Measurements from ENCODE around the gene COPS9.

The COPS9 gene

GRCh38 chr2:240166191-240166590 is 30.1 kb upstream of the COPS9 start:
- DNase-seq (ENCODE audit: extremely low spot score), result no peak
- TF ChIP-seq CTCF (IDR thresholded peaks at IDR 0.05; ENCODE audit: control extremely low read depth, extremely low read depth, low read depth, missing control alignments), result no peak
- ChIA-PET CTCF (no interaction called here), POLR2A (no interaction called here)

- DNase-seq (ENCODE audit: extremely low spot score), result no peak
- no peak for TF ChIP-seq CTCF (IDR thresholded peaks at IDR 0.05; ENCODE audit: control extremely low read depth, extremely low read depth, low read depth, missing control alignments)
- ChIA-PET POLR2A (no interaction called here), CTCF (no interaction called here)
Observed at GRCh38 chr2:240165661-240166060, 29.6 kb upstream of the COPS9 start.

GRCh38 chr2:240165034-240165433 is 28.9 kb upstream of the COPS9 start:
- no peak for TF ChIP-seq CTCF (IDR thresholded peaks at IDR 0.05; ENCODE audit: control extremely low read depth, extremely low read depth, low read depth, missing control alignments)
- ChIA-PET CTCF (interaction anchor here (0.9 kb wide), 1 partner anchor 36 kb away, joined by 3 read pairs; no protein-coding TSS in a partner anchor), POLR2A (no interaction called here)
- no peak for DNase-seq (ENCODE audit: extremely low spot score)

GRCh38 chr2:240164586-240164985 is 28.5 kb upstream of the COPS9 start:
- DNase-seq (ENCODE audit: extremely low spot score), result no peak
- no peak for TF ChIP-seq CTCF (IDR thresholded peaks at IDR 0.05; ENCODE audit: control extremely low read depth, extremely low read depth, low read depth, missing control alignments)
- CTCF ChIA-PET, result interaction anchor here (0.9 kb wide), 1 partner anchor 36 kb away, joined by 3 read pairs; no protein-coding TSS in a partner anchor
- POLR2A ChIA-PET, result no interaction called here

- CTCF ChIA-PET, result no interaction called here
Observed at GRCh38 chr2:240163844-240164574, 27.9 kb upstream of the COPS9 start.

GRCh38 chr2:240162939-240163714 is 27.0 kb upstream of the COPS9 start:
- no peak for TF ChIP-seq CTCF (IDR thresholded peaks at IDR 0.05; ENCODE audit: control extremely low read depth, extremely low read depth, low read depth, missing control alignments)
- no peak for DNase-seq (ENCODE audit: extremely low spot score)
- ChIA-PET POLR2A (no interaction called here), CTCF (no interaction called here)

More at GRCh38 chr2:240163844-240164574, 27.9 kb upstream of the COPS9 start:
- no peak for TF ChIP-seq CTCF (IDR thresholded peaks at IDR 0.05; ENCODE audit: control extremely low read depth, extremely low read depth, low read depth, missing control alignments)
- POLR2A ChIA-PET, result no interaction called here
- no peak for DNase-seq (ENCODE audit: extremely low spot score)

Measured in GM10248 (cell line).